Upper lobe of right lung (tissue), 1 donor: Measurements from ENCODE around the gene SZT2. TPM values are rescaled to one million over a fixed set of nuclear protein-coding genes. Genes with fewer than 3 reads are reported as not detected.

Source experiments
- ATAC-seq: fragments of 200-7000 bp; cut with Tn5 transposase; one replicate; pipeline ENCODE4 v1.9.1; 2020; ENCODE audit warnings: mild to moderate bottlenecking, moderate library complexity
- DNase-seq: peaks from one replicate; pipeline ENCODE4 v3.0.0-alpha.2; 2020
- H3K27ac ChIP-seq: fragments of 200-600 bp; one replicate; pipeline ENCODE4 v1.8.0; 2022
- H3K27me3 ChIP-seq: fragments of 200-600 bp; one replicate; pipeline ENCODE4 v1.8.0; 2022; ENCODE audit warnings: mild to moderate bottlenecking
- H3K36me3 ChIP-seq: fragments of 200-600 bp; one replicate; pipeline ENCODE4 v1.8.0; 2022
- H3K4me1 ChIP-seq: fragments of 200-600 bp; one replicate; pipeline ENCODE4 v1.8.0; 2022
- H3K4me3 ChIP-seq: fragments of 200-600 bp; one replicate; pipeline ENCODE4 v1.8.0; 2022; ENCODE audit warnings: mild to moderate bottlenecking
- H3K9me3 ChIP-seq: fragments of 200-600 bp; one replicate; pipeline ENCODE4 v1.8.0; 2022
- CTCF ChIP-seq: fragments of 200-600 bp; IDR thresholded peaks from one replicate; pipeline ENCODE4 v1.8.0; 2022; ENCODE audit warnings: antibody characterized with exemption
- intact Hi-C: fragments of 100-400 bp; cut with DNase I; formaldehyde crosslinking; loops from one replicate; pipeline ENCODE4 v1.11.0; 2022
- total RNA-seq: library from RNA; stranded (reverse); fragmentation: NEBNext Ultra II Directional; extraction: Animal tissue kit (Norgen Biotek cat#: 25700); gene quantifications from one replicate; pipeline ENCODE4 v1.2.1, GENCODE V29; 2021
- donor health status: DM: no; HTN: yes; CAD: no; lungs with severe emphysema.

Gene SZT2
- total RNA-seq, 1 donor from 2014 or later: 70.4 TPM

GRCh38 chr1:43438953-43439581, 49.4 kb downstream of the SZT2 start:
- no peak for DNase-seq
- no peak overlapping the region for H3K4me3 ChIP-seq
- no peaks in the 10 kb centered on the region for H3K9me3 ChIP-seq
- no peak overlapping the region for H3K27ac ChIP-seq
- H3K27me3 ChIP-seq: no peaks in the 10 kb centered on the region
- ATAC-seq: no peak
- peaks cover 82% of the 10 kb centered on the region for H3K36me3 ChIP-seq
- H3K4me1 ChIP-seq: peaks cover 6% of the 10 kb centered on the region
- intact Hi-C loops: no loop called here
- TF ChIP-seq CTCF: no peak

GRCh38 chr1:43439781-43440180, 50.1 kb downstream of the SZT2 start:
- no peak overlapping the region for H3K4me3 ChIP-seq
- peaks cover 6% of the 10 kb centered on the region for H3K4me1 ChIP-seq
- DNase-seq: no peak
- no peaks in the 10 kb centered on the region for H3K9me3 ChIP-seq
- H3K36me3 ChIP-seq: peaks cover 82% of the 10 kb centered on the region
- H3K27me3 ChIP-seq: no peaks in the 10 kb centered on the region
- ATAC-seq: no peak
- intact Hi-C loops: no loop called here
- no peak overlapping the region for H3K27ac ChIP-seq
- no peak for TF ChIP-seq CTCF

GRCh38 chr1:43440358-43440757, 50.7 kb downstream of the SZT2 start:
- intact Hi-C loops: no loop called here
- Histone ChIP-seq H3K9me3 (no peaks in the 10 kb centered on the region), H3K27me3 (no peaks in the 10 kb centered on the region), H3K27ac (no peak overlapping the region), H3K4me1 (no peaks in the 10 kb centered on the region), H3K36me3 (peaks cover 83% of the 10 kb centered on the region), H3K4me3 (no peak overlapping the region)
- DNase-seq: no peak
- no peak for ATAC-seq
- no peak for TF ChIP-seq CTCF

- TF ChIP-seq CTCF: no peak
- Histone ChIP-seq H3K4me1 (no peaks in the 10 kb centered on the region), H3K36me3 (peaks cover 89% of the 10 kb centered on the region), H3K9me3 (no peaks in the 10 kb centered on the region), H3K4me3 (no peak overlapping the region), H3K27ac (no peak overlapping the region), H3K27me3 (no peaks in the 10 kb centered on the region)
- intact Hi-C loops: no loop called here
- no peak for DNase-seq
- ATAC-seq: no peak
These were observed 51.6 kb downstream of the SZT2 start for GRCh38 chr1:43441166-43441893.

- H3K36me3 ChIP-seq: peaks cover 95% of the 10 kb centered on the region
- no peaks in the 10 kb centered on the region for H3K9me3 ChIP-seq
- H3K27me3 ChIP-seq: no peaks in the 10 kb centered on the region
- H3K27ac ChIP-seq: no peak overlapping the region
- ATAC-seq (no peak), DNase-seq (no peak)
- H3K4me3 ChIP-seq: no peak overlapping the region
- intact Hi-C loops: no loop called here
- TF ChIP-seq CTCF: no peak
- H3K4me1 ChIP-seq: no peaks in the 10 kb centered on the region
These were observed 52.4 kb downstream of the SZT2 start for GRCh38 chr1:43441894-43442637.
